CD4-positive, alpha-beta T cell (primary cell): ENCODE results near the gene MACC1. TPM values are rescaled to one million over a fixed set of nuclear protein-coding genes. Genes with fewer than 3 reads are reported as not detected.
A peak's percentile ranks its signal among the peaks of the same experiment; 100 is the strongest.
"Not testable (repeated sequence)": the region's sequence is repeated elsewhere in the genome, so short reads cannot be mapped to it uniquely, and the experiment has no call there.

Experiments used
- ATAC-seq: fragments of 200-7000 bp; cut with Tn5 transposase; one replicate; pipeline ENCODE4 v1.10.0; 2022; ENCODE audit warnings: mild to moderate bottlenecking; ENCODE audit not compliant: poor library complexity
- CTCF ChIA-PET: fragments of 350-600 bp; sonication (Branson Sonifier 250); formaldehyde crosslinking; loops from one replicate; lab custom pipeline; 2021; ENCODE audit warnings: antibody characterized with exemption, inconsistent platforms; lab: Charles Lee
- POLR2A ChIA-PET: fragments of 350-600 bp; sonication (Branson Sonifier 250); formaldehyde crosslinking; loops from one replicate; lab custom pipeline; 2021; ENCODE audit warnings: antibody characterized with exemption, inconsistent platforms; lab: Charles Lee
- DNase-seq, 14 experiments: peaks; one replicate each; pipeline ENCODE4 v3.0.0-alpha.2; 2013 to 2020; ENCODE audit warnings: mixed read lengths in 2 of 14
- H3K27ac ChIP-seq, 2 donors: one replicate each; pipeline versions ENCODE4 v1.5.1 to v1.7.0; 2013; ENCODE audit warnings: low read length in 2 of 2, low read depth in 1 of 2, mild to moderate bottlenecking in 1 of 2
- H3K27me3 ChIP-seq, 2 experiments: 1 replicate in 1 of 2; 2 replicates in 1 of 2; pipeline versions ENCODE4 v1.6.1 to v1.7.0; 2013; ENCODE audit warnings: low read length in 2 of 2, control low read depth in 1 of 2, mild to moderate bottlenecking in 1 of 2, moderate library complexity in 1 of 2; ENCODE audit not compliant: insufficient read depth in 2 of 2, control insufficient read depth in 1 of 2
- H3K36me3 ChIP-seq: one replicate; pipeline ENCODE4 v1.6.1; 2013; ENCODE audit warnings: low read length, control low read depth; ENCODE audit not compliant: insufficient read depth
- H3K4me1 ChIP-seq: one replicate; pipeline ENCODE4 v1.6.1; 2013; ENCODE audit warnings: low read length, control low read depth; ENCODE audit not compliant: insufficient read depth
- H3K4me3 ChIP-seq: one replicate; pipeline ENCODE4 v1.5.1; 2013; ENCODE audit warnings: mild to moderate bottlenecking, low read length, moderate library complexity
- H3K9me3 ChIP-seq, 2 experiments: 1 replicate in 1 of 2; 2 replicates in 1 of 2; pipeline versions ENCODE4 v1.6.1 to v1.7.0; 2013; ENCODE audit warnings: low read length in 2 of 2, mild to moderate bottlenecking in 2 of 2, control low read depth in 1 of 2, moderate library complexity in 1 of 2; ENCODE audit not compliant: control insufficient read depth in 1 of 2, insufficient read depth in 1 of 2
- H3K27ac Mint-ChIP-seq: one replicate; pipeline ENCODE4 v1.8.0; 2020; ENCODE audit warnings: mixed read lengths
- H3K27me3 Mint-ChIP-seq: one replicate; pipeline ENCODE4 v1.8.0; 2021; ENCODE audit warnings: mixed read lengths
- H3K36me3 Mint-ChIP-seq: one replicate; pipeline ENCODE4 v1.8.0; 2021; ENCODE audit warnings: low read depth, mixed read lengths
- H3K4me1 Mint-ChIP-seq: one replicate; pipeline ENCODE4 v1.8.0; 2021; ENCODE audit warnings: low read depth, mixed read lengths
- H3K4me3 Mint-ChIP-seq: one replicate; pipeline ENCODE4 v1.8.0; 2020; ENCODE audit warnings: mild to moderate bottlenecking, mixed read lengths
- H3K9me3 Mint-ChIP-seq: one replicate; pipeline ENCODE4 v1.8.0; 2020; ENCODE audit warnings: mixed read lengths
- CTCF ChIP-seq: fragments of 200-600 bp; IDR thresholded peaks from one replicate; pipeline ENCODE4 v1.8.0; 2022; ENCODE audit warnings: antibody characterized with exemption, mild to moderate bottlenecking
- intact Hi-C, 2 experiments: fragments of 100-400 bp; cut with DNase I in 1 of 2; cut with micrococcal nuclease in 1 of 2; formaldehyde crosslinking; loops; one replicate each; pipeline versions ENCODE4 v1.15.1 to v1.9.0; 2023 to 2025; cut with DNase I, micrococcal nuclease
- total RNA-seq, 174 experiments: library from RNA in 2 of 174; stranded (reverse) in 2 of 174; gene quantifications; one replicate each; pipeline ENCODE4 v1.2.3 and lab custom pipeline; 2021 to 2026

MACC1 gene
- total RNA-seq, 2 experiments from 2014 or later, result 0.05 to 0.14 TPM

GRCh38 chr7:20213378-20213777, 3.8 kb downstream of the MACC1 start:
- no peak for TF ChIP-seq CTCF
- Histone ChIP-seq H3K4me1 (no peaks in the 10 kb centered on the region), H3K9me3 (peaks cover 0 to 7% of the 10 kb centered on the region in 2 experiments), H3K4me3 (no peak overlapping the region), H3K36me3 (no peaks in the 10 kb centered on the region), H3K27me3 (no peaks in the 10 kb centered on the region), H3K27ac (no peak overlapping the region)
- ChIA-PET POLR2A (no interaction called here), CTCF (no interaction called here)
- Mint-ChIP-seq H3K9me3 (peaks cover 1% of the 10 kb centered on the region), H3K4me3 (no peak overlapping the region), H3K4me1 (peaks cover 13% of the 10 kb centered on the region), H3K27me3 (no peaks in the 10 kb centered on the region), H3K36me3 (no peaks in the 10 kb centered on the region), H3K27ac (no peak overlapping the region)
- DNase-seq (no peak), ATAC-seq (no peak)
- intact Hi-C loops, result loop anchor here in 1 of 2 experiments (5.0 kb wide), 1 partner anchor 1706 kb away; no protein-coding TSS in a partner anchor

GRCh38 chr7:20211376-20211775, 5.8 kb downstream of the MACC1 start:
- no peak overlapping the region for H3K27ac ChIP-seq
- CTCF ChIA-PET, result no interaction called here
- no peaks in the 10 kb centered on the region for H3K27me3 ChIP-seq
- POLR2A ChIA-PET, result no interaction called here
- ATAC-seq (no peak), DNase-seq (no peak)
- Mint-ChIP-seq H3K27me3 (no peaks in the 10 kb centered on the region), H3K36me3 (no peaks in the 10 kb centered on the region), H3K27ac (no peak overlapping the region), H3K4me1 (no peaks in the 10 kb centered on the region), H3K4me3 (no peak overlapping the region), H3K9me3 (peaks cover 7% of the 10 kb centered on the region)
- intact Hi-C loops, result loop anchor here in 1 of 2 experiments (5.0 kb wide), 1 partner anchor 1704 kb away; no protein-coding TSS in a partner anchor
- TF ChIP-seq CTCF, result no peak
- H3K9me3 ChIP-seq, result peaks cover 0 to 7% of the 10 kb centered on the region in 2 experiments
- no peaks in the 10 kb centered on the region for H3K36me3 ChIP-seq
- H3K4me3 ChIP-seq, result no peak overlapping the region
- H3K4me1 ChIP-seq, result no peaks in the 10 kb centered on the region

GRCh38 chr7:20208651-20209307, 8.4 kb downstream of the MACC1 start:
- CTCF ChIA-PET, result no interaction called here

GRCh38 chr7:20207811-20208210, 9.4 kb downstream of the MACC1 start:
- H3K36me3 ChIP-seq, H3K27me3 ChIP-seq, H3K27me3 Mint-ChIP-seq, H3K9me3 ChIP-seq, H3K9me3 Mint-ChIP-seq, H3K4me3 Mint-ChIP-seq, intact Hi-C loops, CTCF ChIA-PET, H3K27ac ChIP-seq, H3K27ac Mint-ChIP-seq, ATAC-seq, H3K4me3 ChIP-seq, H3K4me1 Mint-ChIP-seq, H3K36me3 Mint-ChIP-seq, POLR2A ChIA-PET, H3K4me1 ChIP-seq: not testable (repeated sequence)
- DNase-seq, result peak in 1 of 14 experiments; percentile 17

More at GRCh38 chr7:20208651-20209307, 8.4 kb downstream of the MACC1 start:
- Mint-ChIP-seq H3K36me3 (no peaks in the 10 kb centered on the region), H3K4me3 (no peak overlapping the region), H3K9me3 (peaks cover 7% of the 10 kb centered on the region), H3K27me3 (no peaks in the 10 kb centered on the region), H3K4me1 (no peaks in the 10 kb centered on the region), H3K27ac (no peak overlapping the region)
- no peak for TF ChIP-seq CTCF
- ATAC-seq (no peak), DNase-seq (no peak)
- H3K4me3 ChIP-seq, result no peak overlapping the region
- no peaks in the 10 kb centered on the region for H3K36me3 ChIP-seq
- peaks cover 0 to 7% of the 10 kb centered on the region in 2 experiments for H3K9me3 ChIP-seq
- H3K27ac ChIP-seq, result no peak overlapping the region
- POLR2A ChIA-PET, result no interaction called here
- intact Hi-C loops, result no loop called here
- no peaks in the 10 kb centered on the region for H3K27me3 ChIP-seq
- no peaks in the 10 kb centered on the region for H3K4me1 ChIP-seq
